H1 (cell line): ENCODE measurements around the gene SEC61G. TPM values are rescaled to one million over a fixed set of nuclear protein-coding genes. Genes with fewer than 3 reads are reported as not detected.

ENCODE experiments used
- ASH2L ChIP-seq: fragments of 200-600, 300-600 bp; sonication (generic); IDR thresholded peaks from one replicate; pipeline ENCODE4 v1.7.1; 2017; ENCODE audit warnings: low read length
- RBBP5 ChIP-seq: IDR thresholded peaks from 2 replicates; pipeline ENCODE4 v1.7.1; 2012; ENCODE audit warnings: low read depth, mild to moderate bottlenecking, inconsistent platforms, low read length, moderate library complexity, borderline replicate concordance
- RFX5 ChIP-seq: IDR thresholded peaks from 2 replicates; pipeline ENCODE4 v1.6.1; 2011; ENCODE audit warnings: low read depth, low read length, improper control_type of control experiment, borderline replicate concordance
- TAF1 ChIP-seq: IDR thresholded peaks from 2 replicates; pipeline ENCODE4 v1.6.1; 2011; ENCODE audit warnings: mild to moderate bottlenecking, low read depth, low read length
- ZNF274 ChIP-seq: IDR thresholded peaks from 2 replicates; pipeline ENCODE4 v1.7.0; 2012; ENCODE audit warnings: low read length, borderline replicate concordance; ENCODE audit errors: extremely low read depth
- polyA plus RNA-seq, 7 experiments: library from polyadenylated mRNA; depleted of rRNA in 3 of 7; stranded (reverse) in 5 of 7; unstranded in 2 of 7; fragments of >200 nt in 5 of 7; fragments of 200-250 nt in 2 of 7; gene quantifications; 1 replicate in 5 of 7; 2 replicates in 1 of 7; 4 replicates in 1 of 7; pipeline versions ENCODE4 v1.2.1 to v1.2.3, GENCODE V29; 2011 to 2013; ENCODE audit warnings: missing spikeins in 2 of 7, mixed read lengths in 2 of 7
- total RNA-seq: library from RNA; stranded (reverse); fragmentation: NEBNext Ultra II Directional; extraction: Animal tissue kit (Norgen Biotek cat#: 25700); gene quantifications from 2 replicates; pipeline ENCODE4 v1.2.1, GENCODE V29; 2021
- TF ChIP-seq, protein P1 (sequence below): fragments of 300-600 bp; sonication (generic); IDR thresholded peaks from 2 replicates; pipeline ENCODE4 v1.7.1; 2012; ENCODE audit warnings: low read length, moderate library complexity, mild to moderate bottlenecking, inconsistent platforms; ENCODE audit not compliant: insufficient replicate concordance
- TF ChIP-seq, protein P2 (sequence below): IDR thresholded peaks from 2 replicates; pipeline ENCODE4 v1.6.1; 2011; ENCODE audit warnings: low read length, improper control_type of control experiment
- TF ChIP-seq, protein P3 (sequence below): IDR thresholded peaks from 2 replicates; pipeline ENCODE4 v1.6.1; 2011; ENCODE audit warnings: low read depth, mild to moderate bottlenecking, low read length; ENCODE audit not compliant: insufficient read depth

Gene SEC61G
- total and polyA plus RNA-seq, 2 of the 8 experiments (the other 6 are each of a cell fraction or from before 2014, with no cell fraction given), result 142 to 274 TPM

DNA sequence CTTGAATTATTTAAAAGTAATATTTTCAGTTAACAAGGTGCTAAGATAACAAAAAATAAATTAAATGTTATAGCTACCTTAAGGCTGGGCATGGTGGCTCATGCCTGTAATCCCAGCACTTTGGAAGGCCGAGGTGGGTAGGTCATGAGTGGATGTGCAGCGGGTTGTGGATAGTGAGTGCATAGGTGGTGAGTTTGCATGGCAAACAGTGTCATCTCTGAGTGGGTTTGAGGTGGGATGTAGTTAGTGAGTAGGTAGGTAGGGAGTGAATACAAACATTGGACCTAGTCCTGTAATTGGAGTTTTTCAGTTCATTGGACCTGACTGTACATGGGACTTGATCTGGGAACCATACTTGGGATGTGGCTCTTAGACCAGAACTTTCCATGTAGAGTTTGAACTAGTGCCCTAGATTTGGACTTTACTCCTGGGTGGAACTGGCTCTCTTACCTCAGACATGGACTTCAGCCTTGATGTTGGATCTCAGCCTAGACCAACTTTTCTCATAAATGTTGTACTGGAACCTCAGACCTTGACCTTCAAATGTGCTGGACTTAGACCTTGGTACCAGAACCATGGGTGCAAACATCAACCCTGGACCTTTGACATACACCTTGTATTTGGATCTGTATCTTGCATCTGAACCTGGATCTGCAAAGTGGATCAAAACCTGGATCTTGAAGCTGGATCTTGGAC, 47.0 kb downstream of the SEC61G start (continued):
- TF ChIP-seq RBBP5 (no peak), TAF1 (no peak), ZNF274 (no peak), RFX5 (no peak), ASH2L (no peak)
- TF ChIP-seq, protein P1, sequence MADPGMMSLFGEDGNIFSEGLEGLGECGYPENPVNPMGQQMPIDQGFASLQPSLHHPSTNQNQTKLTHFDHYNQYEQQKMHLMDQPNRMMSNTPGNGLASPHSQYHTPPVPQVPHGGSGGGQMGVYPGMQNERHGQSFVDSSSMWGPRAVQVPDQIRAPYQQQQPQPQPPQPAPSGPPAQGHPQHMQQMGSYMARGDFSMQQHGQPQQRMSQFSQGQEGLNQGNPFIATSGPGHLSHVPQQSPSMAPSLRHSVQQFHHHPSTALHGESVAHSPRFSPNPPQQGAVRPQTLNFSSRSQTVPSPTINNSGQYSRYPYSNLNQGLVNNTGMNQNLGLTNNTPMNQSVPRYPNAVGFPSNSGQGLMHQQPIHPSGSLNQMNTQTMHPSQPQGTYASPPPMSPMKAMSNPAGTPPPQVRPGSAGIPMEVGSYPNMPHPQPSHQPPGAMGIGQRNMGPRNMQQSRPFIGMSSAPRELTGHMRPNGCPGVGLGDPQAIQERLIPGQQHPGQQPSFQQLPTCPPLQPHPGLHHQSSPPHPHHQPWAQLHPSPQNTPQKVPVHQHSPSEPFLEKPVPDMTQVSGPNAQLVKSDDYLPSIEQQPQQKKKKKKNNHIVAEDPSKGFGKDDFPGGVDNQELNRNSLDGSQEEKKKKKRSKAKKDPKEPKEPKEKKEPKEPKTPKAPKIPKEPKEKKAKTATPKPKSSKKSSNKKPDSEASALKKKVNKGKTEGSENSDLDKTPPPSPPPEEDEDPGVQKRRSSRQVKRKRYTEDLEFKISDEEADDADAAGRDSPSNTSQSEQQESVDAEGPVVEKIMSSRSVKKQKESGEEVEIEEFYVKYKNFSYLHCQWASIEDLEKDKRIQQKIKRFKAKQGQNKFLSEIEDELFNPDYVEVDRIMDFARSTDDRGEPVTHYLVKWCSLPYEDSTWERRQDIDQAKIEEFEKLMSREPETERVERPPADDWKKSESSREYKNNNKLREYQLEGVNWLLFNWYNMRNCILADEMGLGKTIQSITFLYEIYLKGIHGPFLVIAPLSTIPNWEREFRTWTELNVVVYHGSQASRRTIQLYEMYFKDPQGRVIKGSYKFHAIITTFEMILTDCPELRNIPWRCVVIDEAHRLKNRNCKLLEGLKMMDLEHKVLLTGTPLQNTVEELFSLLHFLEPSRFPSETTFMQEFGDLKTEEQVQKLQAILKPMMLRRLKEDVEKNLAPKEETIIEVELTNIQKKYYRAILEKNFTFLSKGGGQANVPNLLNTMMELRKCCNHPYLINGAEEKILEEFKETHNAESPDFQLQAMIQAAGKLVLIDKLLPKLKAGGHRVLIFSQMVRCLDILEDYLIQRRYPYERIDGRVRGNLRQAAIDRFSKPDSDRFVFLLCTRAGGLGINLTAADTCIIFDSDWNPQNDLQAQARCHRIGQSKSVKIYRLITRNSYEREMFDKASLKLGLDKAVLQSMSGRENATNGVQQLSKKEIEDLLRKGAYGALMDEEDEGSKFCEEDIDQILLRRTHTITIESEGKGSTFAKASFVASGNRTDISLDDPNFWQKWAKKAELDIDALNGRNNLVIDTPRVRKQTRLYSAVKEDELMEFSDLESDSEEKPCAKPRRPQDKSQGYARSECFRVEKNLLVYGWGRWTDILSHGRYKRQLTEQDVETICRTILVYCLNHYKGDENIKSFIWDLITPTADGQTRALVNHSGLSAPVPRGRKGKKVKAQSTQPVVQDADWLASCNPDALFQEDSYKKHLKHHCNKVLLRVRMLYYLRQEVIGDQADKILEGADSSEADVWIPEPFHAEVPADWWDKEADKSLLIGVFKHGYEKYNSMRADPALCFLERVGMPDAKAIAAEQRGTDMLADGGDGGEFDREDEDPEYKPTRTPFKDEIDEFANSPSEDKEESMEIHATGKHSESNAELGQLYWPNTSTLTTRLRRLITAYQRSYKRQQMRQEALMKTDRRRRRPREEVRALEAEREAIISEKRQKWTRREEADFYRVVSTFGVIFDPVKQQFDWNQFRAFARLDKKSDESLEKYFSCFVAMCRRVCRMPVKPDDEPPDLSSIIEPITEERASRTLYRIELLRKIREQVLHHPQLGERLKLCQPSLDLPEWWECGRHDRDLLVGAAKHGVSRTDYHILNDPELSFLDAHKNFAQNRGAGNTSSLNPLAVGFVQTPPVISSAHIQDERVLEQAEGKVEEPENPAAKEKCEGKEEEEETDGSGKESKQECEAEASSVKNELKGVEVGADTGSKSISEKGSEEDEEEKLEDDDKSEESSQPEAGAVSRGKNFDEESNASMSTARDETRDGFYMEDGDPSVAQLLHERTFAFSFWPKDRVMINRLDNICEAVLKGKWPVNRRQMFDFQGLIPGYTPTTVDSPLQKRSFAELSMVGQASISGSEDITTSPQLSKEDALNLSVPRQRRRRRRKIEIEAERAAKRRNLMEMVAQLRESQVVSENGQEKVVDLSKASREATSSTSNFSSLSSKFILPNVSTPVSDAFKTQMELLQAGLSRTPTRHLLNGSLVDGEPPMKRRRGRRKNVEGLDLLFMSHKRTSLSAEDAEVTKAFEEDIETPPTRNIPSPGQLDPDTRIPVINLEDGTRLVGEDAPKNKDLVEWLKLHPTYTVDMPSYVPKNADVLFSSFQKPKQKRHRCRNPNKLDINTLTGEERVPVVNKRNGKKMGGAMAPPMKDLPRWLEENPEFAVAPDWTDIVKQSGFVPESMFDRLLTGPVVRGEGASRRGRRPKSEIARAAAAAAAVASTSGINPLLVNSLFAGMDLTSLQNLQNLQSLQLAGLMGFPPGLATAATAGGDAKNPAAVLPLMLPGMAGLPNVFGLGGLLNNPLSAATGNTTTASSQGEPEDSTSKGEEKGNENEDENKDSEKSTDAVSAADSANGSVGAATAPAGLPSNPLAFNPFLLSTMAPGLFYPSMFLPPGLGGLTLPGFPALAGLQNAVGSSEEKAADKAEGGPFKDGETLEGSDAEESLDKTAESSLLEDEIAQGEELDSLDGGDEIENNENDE, result no peak
- TF ChIP-seq, protein P2, sequence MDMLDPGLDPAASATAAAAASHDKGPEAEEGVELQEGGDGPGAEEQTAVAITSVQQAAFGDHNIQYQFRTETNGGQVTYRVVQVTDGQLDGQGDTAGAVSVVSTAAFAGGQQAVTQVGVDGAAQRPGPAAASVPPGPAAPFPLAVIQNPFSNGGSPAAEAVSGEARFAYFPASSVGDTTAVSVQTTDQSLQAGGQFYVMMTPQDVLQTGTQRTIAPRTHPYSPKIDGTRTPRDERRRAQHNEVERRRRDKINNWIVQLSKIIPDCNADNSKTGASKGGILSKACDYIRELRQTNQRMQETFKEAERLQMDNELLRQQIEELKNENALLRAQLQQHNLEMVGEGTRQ, result no peak
- TF ChIP-seq, protein P3, sequence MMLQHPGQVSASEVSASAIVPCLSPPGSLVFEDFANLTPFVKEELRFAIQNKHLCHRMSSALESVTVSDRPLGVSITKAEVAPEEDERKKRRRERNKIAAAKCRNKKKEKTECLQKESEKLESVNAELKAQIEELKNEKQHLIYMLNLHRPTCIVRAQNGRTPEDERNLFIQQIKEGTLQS, result no peak
- TF ChIP-seq, all 59 proteins: peak for 0
